OCI-LY1 (cell line): ENCODE data around the gene RUVBL2.

Experiments
- H2AFZ ChIP-seq: fragments of 200-600 bp; sonication (generic), shearing (Covaris generic); 2 replicates; pipeline ENCODE4 v1.6.0; 2014; ENCODE audit warnings: antibody characterized with exemption, mild to moderate bottlenecking, low read length
- H3F3A ChIP-seq: fragments of 200-600 bp; sonication (generic), shearing (Covaris generic); 2 replicates; pipeline ENCODE4 v1.6.0; 2014; ENCODE audit warnings: mild to moderate bottlenecking, antibody characterized with exemption, low read length, moderate library complexity; ENCODE audit not compliant: insufficient read depth
- H3K27ac ChIP-seq: fragments of 200-600 bp; sonication (generic); 2 replicates; pipeline ENCODE4 v1.5.1; 2014; ENCODE audit warnings: low read length, mixed run types, mild to moderate bottlenecking, low read depth; ENCODE audit not compliant: poor library complexity, severe bottlenecking
- H3K27me3 ChIP-seq: fragments of 200-600 bp; sonication (generic); 2 replicates; pipeline ENCODE4 v1.6.0; 2014; ENCODE audit warnings: antibody characterized with exemption, mild to moderate bottlenecking, low read length, moderate library complexity; ENCODE audit not compliant: insufficient read depth
- H3K36me3 ChIP-seq: fragments of 200-600 bp; sonication (generic); 2 replicates; pipeline ENCODE4 v1.6.1; 2014; ENCODE audit warnings: mild to moderate bottlenecking, antibody characterized with exemption, low read length, moderate library complexity, mixed read lengths; ENCODE audit not compliant: insufficient read depth
- H3K4me1 ChIP-seq: fragments of 200-600 bp; sonication (generic); 2 replicates; pipeline ENCODE4 v1.5.1; 2014; ENCODE audit warnings: mild to moderate bottlenecking, low read length, moderate library complexity; ENCODE audit not compliant: insufficient read depth, severe bottlenecking
- H3K4me2 ChIP-seq: fragments of 200-600 bp; sonication (generic), shearing (Covaris generic); 2 replicates; pipeline ENCODE4 v1.6.1; 2014; ENCODE audit warnings: low read length
- H3K4me3 ChIP-seq: fragments of 200-600 bp; sonication (generic); 2 replicates; pipeline ENCODE4 v1.5.1; 2014; ENCODE audit warnings: low read length, low read depth, mild to moderate bottlenecking, mixed read lengths; ENCODE audit not compliant: poor library complexity, severe bottlenecking
- H3K79me2 ChIP-seq: fragments of 200-600 bp; shearing (Covaris generic); 2 replicates; pipeline ENCODE4 v1.6.1; 2016; ENCODE audit warnings: mixed run types, low read length, mixed read lengths; ENCODE audit not compliant: insufficient read depth
- H3K9ac ChIP-seq: fragments of 200-600 bp; sonication (generic), shearing (Covaris generic); 2 replicates; pipeline ENCODE4 v1.6.1; 2014; ENCODE audit warnings: mild to moderate bottlenecking, low read length, mixed read lengths
- H3K9me2 ChIP-seq: fragments of 200-600 bp; sonication (generic), shearing (Covaris generic); 2 replicates; pipeline ENCODE4 v1.6.1; 2014; ENCODE audit warnings: low read depth, mild to moderate bottlenecking, low read length, mixed read lengths
- H3K9me3 ChIP-seq: fragments of 200-600 bp; shearing (Covaris generic); 2 replicates; pipeline ENCODE4 v1.6.1; 2014; ENCODE audit warnings: low read length, mixed read lengths
- H4K20me1 ChIP-seq: fragments of 200-600 bp; sonication (generic), shearing (Covaris generic); 2 replicates; pipeline ENCODE4 v1.6.0; 2016; ENCODE audit warnings: mild to moderate bottlenecking, low read length; ENCODE audit not compliant: insufficient read depth
- EZH2 ChIP-seq: fragments of 200-600 bp; sonication (generic), shearing (Covaris generic); IDR thresholded peaks from 2 replicates; pipeline ENCODE4 v1.8.0; 2017; ENCODE audit warnings: borderline replicate concordance, mixed run types, mild to moderate bottlenecking, antibody characterized with exemption, low read length, moderate library complexity, mixed read lengths
- TF ChIP-seq, protein P1 (sequence below): fragments of 200-600 bp; sonication (generic), shearing (Covaris generic); IDR thresholded peaks from 2 replicates; pipeline ENCODE4 v1.5.1; 2017; ENCODE audit warnings: mild to moderate bottlenecking, antibody characterized with exemption, low read length, moderate library complexity, mixed read lengths

RUVBL2 gene

DNA sequence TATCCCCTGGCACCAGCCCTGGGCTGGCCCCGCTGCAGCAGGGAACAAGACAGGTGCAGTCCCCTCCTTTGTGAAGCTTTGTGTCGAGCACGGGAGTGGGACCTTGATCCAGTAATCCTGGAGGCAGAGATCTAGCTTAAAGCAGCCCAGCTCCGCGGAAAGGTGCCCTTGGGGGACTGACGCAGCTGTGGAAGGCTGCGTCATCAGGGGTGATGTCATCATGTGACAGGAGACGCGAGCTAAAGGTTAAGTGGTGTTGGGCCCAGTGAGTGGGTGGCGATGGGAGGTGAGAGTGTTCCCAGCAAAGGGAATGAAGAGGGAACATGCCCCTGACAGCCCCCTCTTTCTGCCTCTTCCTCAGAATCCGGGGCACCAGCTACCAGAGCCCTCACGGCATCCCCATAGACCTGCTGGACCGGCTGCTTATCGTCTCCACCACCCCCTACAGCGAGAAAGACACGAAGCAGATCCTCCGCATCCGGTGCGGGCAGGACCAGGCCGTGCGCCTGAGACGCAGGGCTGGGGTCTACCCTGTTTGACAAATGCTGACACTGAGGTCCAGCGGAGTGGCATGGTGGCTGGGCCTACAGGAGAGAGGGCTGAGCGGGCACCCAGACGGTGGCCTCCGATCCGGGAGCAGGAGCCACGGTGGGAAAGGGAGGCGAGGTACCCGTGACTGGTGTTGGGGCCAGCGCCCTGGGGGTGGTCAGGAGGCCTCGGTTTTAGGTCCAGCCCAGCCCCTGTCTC lies 20.6 kb downstream of the RUVBL2 start:
- Histone ChIP-seq H4K20me1 (no peaks in the 10 kb centered on the region), H3K9me2 (no peaks in the 10 kb centered on the region), H3K9me3 (no peaks in the 10 kb centered on the region), H3K4me1 (peaks cover 22% of the 10 kb centered on the region), H3K4me3 (no peak overlapping the region), H3K27me3 (no peaks in the 10 kb centered on the region), H3F3A (no peaks in the 10 kb centered on the region), H3K9ac (no peak overlapping the region), H3K4me2 (no peak overlapping the region), H3K27ac (no peak overlapping the region), H3K79me2 (no peaks in the 10 kb centered on the region), H2AFZ (no peak overlapping the region), H3K36me3 (peaks cover 65% of the 10 kb centered on the region)
- TF ChIP-seq EZH2: no peak
- TF ChIP-seq, protein P1, sequence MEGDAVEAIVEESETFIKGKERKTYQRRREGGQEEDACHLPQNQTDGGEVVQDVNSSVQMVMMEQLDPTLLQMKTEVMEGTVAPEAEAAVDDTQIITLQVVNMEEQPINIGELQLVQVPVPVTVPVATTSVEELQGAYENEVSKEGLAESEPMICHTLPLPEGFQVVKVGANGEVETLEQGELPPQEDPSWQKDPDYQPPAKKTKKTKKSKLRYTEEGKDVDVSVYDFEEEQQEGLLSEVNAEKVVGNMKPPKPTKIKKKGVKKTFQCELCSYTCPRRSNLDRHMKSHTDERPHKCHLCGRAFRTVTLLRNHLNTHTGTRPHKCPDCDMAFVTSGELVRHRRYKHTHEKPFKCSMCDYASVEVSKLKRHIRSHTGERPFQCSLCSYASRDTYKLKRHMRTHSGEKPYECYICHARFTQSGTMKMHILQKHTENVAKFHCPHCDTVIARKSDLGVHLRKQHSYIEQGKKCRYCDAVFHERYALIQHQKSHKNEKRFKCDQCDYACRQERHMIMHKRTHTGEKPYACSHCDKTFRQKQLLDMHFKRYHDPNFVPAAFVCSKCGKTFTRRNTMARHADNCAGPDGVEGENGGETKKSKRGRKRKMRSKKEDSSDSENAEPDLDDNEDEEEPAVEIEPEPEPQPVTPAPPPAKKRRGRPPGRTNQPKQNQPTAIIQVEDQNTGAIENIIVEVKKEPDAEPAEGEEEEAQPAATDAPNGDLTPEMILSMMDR: no peak

DNA sequence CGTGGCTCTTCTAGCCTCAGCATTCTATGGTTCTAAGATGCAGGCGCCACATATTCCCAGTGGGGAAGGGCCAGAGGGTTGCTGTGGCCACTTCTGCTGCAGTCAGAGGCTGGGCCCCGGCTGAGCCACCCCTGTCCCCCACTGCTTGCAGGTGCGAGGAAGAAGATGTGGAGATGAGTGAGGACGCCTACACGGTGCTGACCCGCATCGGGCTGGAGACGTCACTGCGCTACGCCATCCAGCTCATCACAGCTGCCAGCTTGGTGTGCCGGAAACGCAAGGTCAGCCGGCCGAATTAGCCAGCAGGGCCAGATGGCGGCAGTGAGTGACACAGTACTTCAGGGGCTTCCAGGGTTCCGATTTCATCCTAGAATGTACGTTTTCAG lies 21.2 kb downstream of the RUVBL2 start:
- Histone ChIP-seq H3K9me3 (no peaks in the 10 kb centered on the region), H3K79me2 (no peaks in the 10 kb centered on the region), H3K9ac (no peak overlapping the region), H3K9me2 (no peaks in the 10 kb centered on the region), H3K4me1 (peaks cover 27% of the 10 kb centered on the region), H3K4me2 (no peak overlapping the region), H3K4me3 (no peak overlapping the region), H3K27ac (no peak overlapping the region), H2AFZ (no peak overlapping the region), H3F3A (no peaks in the 10 kb centered on the region), H4K20me1 (no peaks in the 10 kb centered on the region), H3K36me3 (peaks cover 60% of the 10 kb centered on the region), H3K27me3 (no peaks in the 10 kb centered on the region)
- TF ChIP-seq, protein P1: no peak
- no peak for TF ChIP-seq EZH2

DNA sequence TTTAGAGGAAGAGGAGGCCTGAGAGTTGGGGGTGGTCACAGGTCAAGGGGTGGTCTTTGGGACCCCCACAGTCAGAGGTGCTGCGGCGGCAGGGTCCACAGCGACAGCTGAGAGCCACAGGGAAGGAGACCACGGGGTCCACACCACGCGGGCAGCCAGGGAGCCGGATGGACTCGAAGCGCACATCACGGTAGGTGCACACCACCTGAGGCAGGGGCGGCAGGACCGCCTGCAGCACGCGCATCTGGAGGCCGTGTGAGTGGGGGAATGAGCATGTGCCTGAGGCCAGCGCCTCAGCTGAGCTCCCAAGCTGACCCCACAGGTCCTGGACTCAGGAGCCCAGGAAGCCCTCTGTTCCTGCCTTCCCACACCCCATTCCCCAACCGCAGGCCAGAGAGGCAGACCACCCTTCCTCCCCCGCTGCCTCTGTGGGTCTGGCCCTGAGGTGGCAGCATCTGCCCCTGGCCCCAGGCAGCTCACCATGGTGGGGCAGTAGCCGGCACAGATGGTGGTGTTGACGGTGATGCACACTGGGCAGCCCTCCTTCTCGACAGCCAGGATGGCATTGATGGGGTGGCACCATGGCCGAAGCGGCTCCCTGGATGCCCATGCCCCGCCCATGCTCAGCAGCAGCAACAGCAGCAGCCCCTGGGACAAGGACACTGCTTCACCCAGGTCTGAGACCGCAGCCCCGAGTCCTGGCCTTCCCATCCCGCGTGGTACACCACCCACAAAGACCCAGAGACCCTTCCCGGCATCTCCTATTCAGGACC lies 22.6 kb downstream of the RUVBL2 start:
- H3K9me2 ChIP-seq: no peaks in the 10 kb centered on the region
- H2AFZ ChIP-seq: no peak overlapping the region
- peaks cover 41% of the 10 kb centered on the region for H3K4me1 ChIP-seq
- H3K79me2 ChIP-seq: no peaks in the 10 kb centered on the region
- no peak for TF ChIP-seq EZH2
- TF ChIP-seq, protein P1: no peak
- peaks cover 46% of the 10 kb centered on the region for H3K36me3 ChIP-seq
- no peak overlapping the region for H3K27ac ChIP-seq
- H3K4me3 ChIP-seq: no peak overlapping the region
- H3K9ac ChIP-seq: no peak overlapping the region
- no peaks in the 10 kb centered on the region for H3K27me3 ChIP-seq
- no peaks in the 10 kb centered on the region for H3K9me3 ChIP-seq
- no peaks in the 10 kb centered on the region for H3F3A ChIP-seq
- H4K20me1 ChIP-seq: no peaks in the 10 kb centered on the region
- H3K4me2 ChIP-seq: no peak overlapping the region
